Keratinocyte (primary cell): ENCODE measurements around the gene CMKLR1.

Experiments
- CTCF ChIP-seq, 3 experiments: IDR thresholded peaks in 1 of 3; conservative IDR thresholded peaks in 1 of 3; optimal IDR thresholded peaks in 1 of 3; 2 replicates in 2 of 3; 3 replicates in 1 of 3; pipeline versions ENCODE3 to v1.5.1; 2011; ENCODE audit warnings: low read length in 3 of 3, mild to moderate bottlenecking in 3 of 3, moderate library complexity in 2 of 3, control low read depth in 1 of 3, inconsistent platforms in 1 of 3; ENCODE audit not compliant: insufficient read depth in 2 of 3; ENCODE audit errors: extremely low read depth in 1 of 3
- EZH2 ChIP-seq: IDR thresholded peaks from one replicate; pipeline ENCODE4 v1.6.1; 2012; ENCODE audit warnings: inconsistent platforms, mild to moderate bottlenecking, low read length, moderate library complexity

- no peak for TF ChIP-seq CTCF (optimal IDR thresholded peaks at IDR 0.05 in 1 of 3, IDR thresholded peaks at IDR 0.05 in 1 of 3, conservative IDR thresholded peaks at IDR 0.05 in 1 of 3; ENCODE audit: extremely low read depth in 1 of 3, insufficient read depth in 2 of 3, low read length in 3 of 3)
- TF ChIP-seq EZH2, result no peak
These were observed 5.0 kb downstream of the CMKLR1 start for GRCh38 chr12:108333898-108334699.
